ENCODE measurements around the gene GPAM.
"Not testable (repeated sequence)": the region's sequence is repeated elsewhere in the genome, so short reads cannot be mapped to it uniquely, and the experiment has no call there.

The GPAM gene

DNA sequence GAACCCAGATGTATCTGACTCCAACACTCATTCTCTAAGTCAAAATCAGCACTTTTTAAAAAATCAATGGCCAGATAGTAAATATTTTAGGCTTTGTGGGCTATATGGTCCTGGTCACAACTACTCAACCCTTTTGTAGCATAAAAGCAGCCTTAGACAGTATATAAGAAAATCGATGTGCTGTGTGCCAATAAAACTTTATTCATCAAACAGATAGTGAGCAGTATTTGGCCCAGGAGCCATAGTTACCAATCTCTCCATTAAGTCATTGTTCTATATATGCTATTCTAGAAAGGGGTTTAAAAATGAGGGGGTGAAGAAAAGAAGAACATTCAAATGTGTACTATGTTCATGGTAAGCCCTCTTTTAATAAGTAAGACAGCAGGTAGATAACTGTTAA lies 18.5 kb upstream of the GPAM start:
- CTCF ChIA-PET: no interaction called here
- no peak for DNase-seq (ENCODE audit: extremely low spot score)
- POLR2A ChIA-PET: no interaction called here
- TF ChIP-seq NFRKB (IDR thresholded peaks at IDR 0.05) (no peak), SP1 (IDR thresholded peaks at IDR 0.05) (no peak), SUZ12 (IDR thresholded peaks at IDR 0.05) (no peak), ARNT (IDR thresholded peaks at IDR 0.05) (no peak), CTBP1 (IDR thresholded peaks at IDR 0.05; ENCODE audit: borderline replicate concordance) (no peak), L3MBTL2 (conservative IDR thresholded peaks at IDR 0.05) (no peak), FOXA1 (IDR thresholded peaks at IDR 0.05) (no peak), ELF4 (IDR thresholded peaks at IDR 0.05) (no peak), FOXM1 (IDR thresholded peaks at IDR 0.05; ENCODE audit: borderline replicate concordance) (no peak), HDGF (IDR thresholded peaks at IDR 0.05; ENCODE audit: borderline replicate concordance) (no peak)

DNA sequence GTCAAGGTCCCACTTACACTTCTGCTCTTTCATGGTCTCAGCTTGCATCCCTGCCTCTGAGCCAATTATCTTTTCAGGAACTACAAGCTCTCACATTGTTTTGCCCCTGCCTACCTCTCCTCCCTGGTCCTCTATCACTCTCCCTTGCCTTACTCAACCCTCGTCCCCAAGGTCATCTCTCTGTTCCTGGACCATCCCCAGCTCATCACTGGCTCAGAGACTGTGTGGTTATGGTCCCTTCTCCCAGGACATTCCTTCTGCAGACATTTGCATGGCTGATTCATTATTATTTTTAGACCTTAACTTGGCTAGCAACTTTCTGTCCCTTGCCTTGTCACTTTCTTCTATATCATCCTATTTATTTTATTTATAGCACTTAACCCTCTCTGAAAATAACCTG lies 17.8 kb upstream of the GPAM start:
- DNase-seq (ENCODE audit: extremely low spot score): no peak
- ChIA-PET POLR2A (interaction anchor here (0.9 kb wide), 1 partner anchor 17 kb away, joined by 3 read pairs; no protein-coding TSS in a partner anchor), CTCF (no interaction called here)
- TF ChIP-seq, protein P1, sequence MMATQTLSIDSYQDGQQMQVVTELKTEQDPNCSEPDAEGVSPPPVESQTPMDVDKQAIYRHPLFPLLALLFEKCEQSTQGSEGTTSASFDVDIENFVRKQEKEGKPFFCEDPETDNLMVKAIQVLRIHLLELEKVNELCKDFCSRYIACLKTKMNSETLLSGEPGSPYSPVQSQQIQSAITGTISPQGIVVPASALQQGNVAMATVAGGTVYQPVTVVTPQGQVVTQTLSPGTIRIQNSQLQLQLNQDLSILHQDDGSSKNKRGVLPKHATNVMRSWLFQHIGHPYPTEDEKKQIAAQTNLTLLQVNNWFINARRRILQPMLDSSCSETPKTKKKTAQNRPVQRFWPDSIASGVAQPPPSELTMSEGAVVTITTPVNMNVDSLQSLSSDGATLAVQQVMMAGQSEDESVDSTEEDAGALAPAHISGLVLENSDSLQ (IDR thresholded peaks at IDR 0.05): no peak
- TF ChIP-seq CTBP1 (IDR thresholded peaks at IDR 0.05; ENCODE audit: borderline replicate concordance) (no peak), SP1 (IDR thresholded peaks at IDR 0.05) (no peak), FOXA1 (IDR thresholded peaks at IDR 0.05) (no peak), LEF1 (IDR thresholded peaks at IDR 0.05; ENCODE audit: borderline replicate concordance) (no peak), FOXK2 (IDR thresholded peaks at IDR 0.05) (no peak), FOXM1 (IDR thresholded peaks at IDR 0.05; ENCODE audit: borderline replicate concordance) (no peak), ZNF384 (IDR thresholded peaks at IDR 0.05) (no peak)

DNA sequence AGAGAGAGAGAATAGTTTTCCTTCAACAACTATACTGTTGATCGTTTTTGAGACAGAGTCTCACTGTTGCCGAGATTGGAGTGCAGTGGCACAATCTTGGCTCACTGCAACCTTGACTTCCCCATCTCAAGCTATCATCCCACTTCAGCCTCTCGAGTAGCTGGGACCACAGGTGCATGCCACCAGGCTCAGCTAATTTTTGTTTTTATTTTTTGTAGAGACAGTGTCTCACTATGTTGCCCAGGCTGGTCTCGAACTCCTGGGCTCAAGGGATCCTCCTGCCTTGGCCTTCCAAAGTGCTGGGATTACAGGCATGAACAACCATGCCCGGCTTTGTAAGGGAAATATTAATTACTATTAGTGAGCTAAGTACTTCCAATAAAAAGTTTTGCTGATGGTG lies 16.7 kb upstream of the GPAM start:
- DNase-seq (ENCODE audit: extremely low spot score); POLR2A ChIA-PET; CTCF ChIA-PET: not testable (repeated sequence)

DNA sequence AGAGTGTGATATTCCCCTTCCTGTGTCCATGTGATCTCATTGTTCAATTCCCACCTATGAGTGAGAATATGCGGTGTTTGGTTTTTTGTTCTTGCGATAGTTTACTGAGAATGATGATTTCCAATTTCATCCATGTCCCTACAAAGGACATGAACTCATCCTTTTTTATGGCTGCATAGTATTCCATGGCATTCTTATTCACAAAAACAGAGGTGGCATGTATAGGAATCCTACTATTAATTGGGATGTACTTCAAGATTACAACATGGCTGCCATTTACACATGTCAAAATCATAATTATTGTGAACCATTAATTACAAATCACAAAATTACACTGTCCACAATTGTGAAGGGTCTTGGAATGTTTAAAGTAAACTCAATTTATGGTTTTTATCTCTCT lies 14.1 kb upstream of the GPAM start:
- DNase-seq (ENCODE audit: extremely low spot score); CTCF ChIA-PET: not testable (repeated sequence)
- POLR2A ChIA-PET: interaction anchor here (1.5 kb wide), 1 partner anchor 14 kb away, joined by 3 read pairs; the partner anchor contains the start of gene GPAM

DNA sequence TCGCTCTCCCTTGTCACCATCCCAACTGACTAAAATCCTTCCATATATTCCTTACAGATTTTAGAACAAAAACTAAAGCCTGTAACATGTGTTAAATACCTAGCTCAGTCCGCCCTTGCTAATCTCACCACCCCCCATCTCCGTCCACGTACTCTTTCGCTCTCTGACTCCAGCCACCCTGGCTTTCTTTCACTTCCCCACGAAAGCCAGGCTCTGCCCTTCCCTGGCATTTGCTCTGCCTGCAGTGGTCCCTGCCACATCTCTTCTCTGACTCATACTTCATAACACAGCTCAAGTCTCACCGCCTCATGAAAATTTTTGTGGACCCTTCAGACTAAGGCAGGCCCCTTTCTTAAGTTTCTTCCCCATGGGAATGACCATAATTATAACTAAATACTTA lies 11.7 kb upstream of the GPAM start:
- CTCF ChIA-PET: no interaction called here
- TF ChIP-seq, protein P1 (IDR thresholded peaks at IDR 0.05): no peak
- no peak for TF ChIP-seq FOXK2 (IDR thresholded peaks at IDR 0.05)
- TF ChIP-seq CTBP1 (IDR thresholded peaks at IDR 0.05; ENCODE audit: borderline replicate concordance): no peak
- no peak for TF ChIP-seq SP1 (IDR thresholded peaks at IDR 0.05)
- TF ChIP-seq ZNF384 (IDR thresholded peaks at IDR 0.05): no peak
- TF ChIP-seq FOXA1 (IDR thresholded peaks at IDR 0.05): no peak
- no peak for TF ChIP-seq BHLHE40 (IDR thresholded peaks at IDR 0.05; ENCODE audit: borderline replicate concordance)
- no peak for TF ChIP-seq L3MBTL2 (conservative IDR thresholded peaks at IDR 0.05)
- no peak for TF ChIP-seq ELF4 (IDR thresholded peaks at IDR 0.05)
- TF ChIP-seq FOXM1 (IDR thresholded peaks at IDR 0.05; ENCODE audit: borderline replicate concordance): no peak
- no peak for TF ChIP-seq LEF1 (IDR thresholded peaks at IDR 0.05; ENCODE audit: borderline replicate concordance)
- TF ChIP-seq TARDBP (IDR thresholded peaks at IDR 0.05): no peak
- TF ChIP-seq ARNT (IDR thresholded peaks at IDR 0.05): no peak
- TF ChIP-seq SUZ12 (IDR thresholded peaks at IDR 0.05): no peak
- TF ChIP-seq HDGF (IDR thresholded peaks at IDR 0.05; ENCODE audit: borderline replicate concordance): no peak
- TF ChIP-seq NFRKB (IDR thresholded peaks at IDR 0.05): no peak
- no peak for DNase-seq (ENCODE audit: extremely low spot score)
- POLR2A ChIA-PET: interaction anchor here (1.9 kb wide), 1 partner anchor 12 kb away, joined by 6 read pairs; the partner anchor contains the start of gene GPAM

DNA sequence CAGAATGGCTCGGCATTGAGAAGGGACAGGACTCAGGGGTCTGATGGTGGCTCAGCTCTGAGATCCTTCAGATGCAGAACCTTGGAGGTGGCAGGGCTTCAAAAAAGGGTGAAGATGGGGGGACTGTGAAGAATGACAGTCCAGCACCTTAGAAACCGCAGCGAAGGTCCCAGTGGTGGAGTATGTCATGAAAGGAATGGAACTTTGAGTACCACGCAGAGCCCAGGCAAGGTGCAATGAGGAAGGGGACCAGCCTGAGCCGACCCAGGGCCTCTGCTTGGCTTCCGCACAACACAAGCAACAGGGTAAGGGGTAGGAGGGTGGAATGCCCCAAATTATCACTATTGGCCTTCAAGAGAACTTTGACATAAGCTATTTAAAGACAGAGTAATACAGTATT lies 8.2 kb upstream of the GPAM start:
- ChIA-PET CTCF (no interaction called here), POLR2A (interaction anchor here (1.9 kb wide), 1 partner anchor 8 kb away, joined by 6 read pairs; the partner anchor contains the start of gene GPAM)
- TF ChIP-seq NFRKB (IDR thresholded peaks at IDR 0.05) (no peak), ELF4 (IDR thresholded peaks at IDR 0.05) (no peak), ZNF384 (IDR thresholded peaks at IDR 0.05) (no peak), CTBP1 (IDR thresholded peaks at IDR 0.05; ENCODE audit: borderline replicate concordance) (no peak)
- DNase-seq (ENCODE audit: extremely low spot score): no peak

DNA sequence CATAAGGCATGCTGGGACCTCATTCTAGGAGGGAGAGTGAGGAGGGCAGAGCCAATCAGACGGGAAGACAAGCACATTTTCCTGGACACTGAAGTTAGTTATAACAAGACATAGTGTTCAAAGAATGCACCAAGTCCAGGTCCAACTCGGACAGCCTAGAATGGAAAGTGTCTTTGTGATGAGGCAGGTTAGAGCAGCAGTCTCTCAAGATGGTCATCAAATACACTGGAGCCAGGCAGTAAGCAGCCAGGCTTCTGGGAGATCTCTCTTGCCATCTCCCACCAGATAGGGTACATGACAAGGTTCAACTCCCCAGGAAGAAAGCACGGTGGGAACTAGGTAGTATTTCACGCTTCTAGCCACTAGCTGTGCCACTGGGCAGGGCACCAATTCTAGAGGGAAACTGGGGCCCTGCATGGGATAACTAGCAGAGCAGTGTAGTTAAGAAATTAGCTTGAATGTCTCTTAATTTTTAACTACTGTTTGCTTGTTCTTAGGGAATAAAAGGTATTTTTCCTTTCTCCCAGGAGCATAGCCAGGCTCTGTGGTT lies 7.6 kb upstream of the GPAM start:
- no peak for TF ChIP-seq SP1 (IDR thresholded peaks at IDR 0.05)
- TF ChIP-seq, protein P1 (IDR thresholded peaks at IDR 0.05): no peak
- no peak for TF ChIP-seq FOXM1 (IDR thresholded peaks at IDR 0.05; ENCODE audit: borderline replicate concordance)
- TF ChIP-seq FOXK2 (IDR thresholded peaks at IDR 0.05): no peak
- no peak for TF ChIP-seq ARNT (IDR thresholded peaks at IDR 0.05)
- no peak for TF ChIP-seq TARDBP (IDR thresholded peaks at IDR 0.05)
- TF ChIP-seq CTBP1 (IDR thresholded peaks at IDR 0.05; ENCODE audit: borderline replicate concordance): no peak
- no peak for TF ChIP-seq NFRKB (IDR thresholded peaks at IDR 0.05)
- TF ChIP-seq BHLHE40 (IDR thresholded peaks at IDR 0.05; ENCODE audit: borderline replicate concordance): no peak
- no peak for TF ChIP-seq FOXA1 (IDR thresholded peaks at IDR 0.05)
- TF ChIP-seq LEF1 (IDR thresholded peaks at IDR 0.05; ENCODE audit: borderline replicate concordance): no peak
- TF ChIP-seq HDGF (IDR thresholded peaks at IDR 0.05; ENCODE audit: borderline replicate concordance): no peak
- no peak for TF ChIP-seq ELF4 (IDR thresholded peaks at IDR 0.05)
- no peak for TF ChIP-seq ZNF384 (IDR thresholded peaks at IDR 0.05)
- CTCF ChIA-PET: no interaction called here
- POLR2A ChIA-PET: no interaction called here
- DNase-seq (ENCODE audit: extremely low spot score): no peak

Measured in HEK293T (cell line).